ENCODE measurements around the gene PLEKHB1. TPM values are rescaled to one million over a fixed set of nuclear protein-coding genes. Genes with fewer than 3 reads are reported as not detected.

Gene PLEKHB1
- total RNA-seq, 3 donors from 2014 or later (not counting 1 experiment from before 2014, with no cell fraction given), result 2.9 to 4.3 (median 3.9) TPM

DNA sequence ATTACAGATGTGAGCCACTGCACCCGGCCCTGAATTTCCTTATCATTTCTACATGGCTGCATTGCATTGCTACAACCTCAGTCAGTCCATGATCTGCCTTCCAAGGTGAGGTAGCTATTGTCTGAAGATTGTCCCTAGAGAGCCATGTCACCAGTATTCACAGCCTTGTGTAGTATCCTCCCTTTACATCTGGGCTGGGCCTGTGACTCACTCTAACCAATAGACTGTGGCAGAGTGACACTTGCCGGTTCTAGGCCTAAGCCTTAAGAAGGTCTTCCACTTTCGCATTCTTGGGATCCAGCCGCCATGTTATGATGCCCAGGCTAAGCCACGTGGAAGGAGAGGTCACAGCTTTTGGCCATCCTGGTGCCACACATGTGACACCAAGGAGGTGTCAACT, 10.1 kb upstream of the PLEKHB1 start:
- Mint-ChIP-seq H3K9me3 (no peaks in the 10 kb centered on the region), H3K27me3 (ENCODE audit: low read depth in 2 of 2) (peaks cover 0 to 4% of the 10 kb centered on the region in 2 donors), H3K4me3 (no peak overlapping the region), H3K27ac (no peak overlapping the region), H3K36me3 (no peaks in the 10 kb centered on the region), H3K4me1 (peaks cover 0 to 6% of the 10 kb centered on the region in 2 donors)
- ATAC-seq (no peak), DNase-seq (no peak)
- no peaks in the 10 kb centered on the region for H3K9me3 ChIP-seq (ENCODE audit: control insufficient read depth, insufficient read depth, low read length)
- H3K4me1 ChIP-seq (ENCODE audit: control insufficient read depth, insufficient read depth, low read length), result no peaks in the 10 kb centered on the region
- TF ChIP-seq, protein P1, sequence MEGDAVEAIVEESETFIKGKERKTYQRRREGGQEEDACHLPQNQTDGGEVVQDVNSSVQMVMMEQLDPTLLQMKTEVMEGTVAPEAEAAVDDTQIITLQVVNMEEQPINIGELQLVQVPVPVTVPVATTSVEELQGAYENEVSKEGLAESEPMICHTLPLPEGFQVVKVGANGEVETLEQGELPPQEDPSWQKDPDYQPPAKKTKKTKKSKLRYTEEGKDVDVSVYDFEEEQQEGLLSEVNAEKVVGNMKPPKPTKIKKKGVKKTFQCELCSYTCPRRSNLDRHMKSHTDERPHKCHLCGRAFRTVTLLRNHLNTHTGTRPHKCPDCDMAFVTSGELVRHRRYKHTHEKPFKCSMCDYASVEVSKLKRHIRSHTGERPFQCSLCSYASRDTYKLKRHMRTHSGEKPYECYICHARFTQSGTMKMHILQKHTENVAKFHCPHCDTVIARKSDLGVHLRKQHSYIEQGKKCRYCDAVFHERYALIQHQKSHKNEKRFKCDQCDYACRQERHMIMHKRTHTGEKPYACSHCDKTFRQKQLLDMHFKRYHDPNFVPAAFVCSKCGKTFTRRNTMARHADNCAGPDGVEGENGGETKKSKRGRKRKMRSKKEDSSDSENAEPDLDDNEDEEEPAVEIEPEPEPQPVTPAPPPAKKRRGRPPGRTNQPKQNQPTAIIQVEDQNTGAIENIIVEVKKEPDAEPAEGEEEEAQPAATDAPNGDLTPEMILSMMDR (IDR thresholded peaks at IDR 0.05), result no peak
- WGBS (ENCODE audit: insufficient coverage), result 92% methylated on average over 5 of the region's 5 CpGs
- H3K36me3 ChIP-seq (ENCODE audit: control insufficient read depth, insufficient read depth, low read length), result no peaks in the 10 kb centered on the region
- intact Hi-C loops (cut with micrococcal nuclease), result no loop called here
- no peaks in the 10 kb centered on the region for H3K27me3 ChIP-seq (ENCODE audit: control insufficient read depth, insufficient read depth, low read length)
- no peak overlapping the region for H3K4me3 ChIP-seq (ENCODE audit: low read length)
- H3K27ac ChIP-seq (ENCODE audit: low read length), result no peak overlapping the region

GRCh38 chr11:73637012-73637411, 9.4 kb upstream of the PLEKHB1 start:
- intact Hi-C loops (cut with micrococcal nuclease), result no loop called here
- peaks cover 0 to 6% of the 10 kb centered on the region in 2 donors for H3K4me1 Mint-ChIP-seq

GRCh38 chr11:73640592-73640991, 5.8 kb upstream of the PLEKHB1 start:
- Histone ChIP-seq H3K9me3 (ENCODE audit: control insufficient read depth, insufficient read depth, low read length) (no peaks in the 10 kb centered on the region), H3K27me3 (ENCODE audit: control insufficient read depth, insufficient read depth, low read length) (no peaks in the 10 kb centered on the region), H3K27ac (ENCODE audit: low read length) (no peak overlapping the region), H3K4me1 (ENCODE audit: control insufficient read depth, insufficient read depth, low read length) (no peaks in the 10 kb centered on the region), H3K4me3 (ENCODE audit: low read length) (no peak overlapping the region), H3K36me3 (ENCODE audit: control insufficient read depth, insufficient read depth, low read length) (no peaks in the 10 kb centered on the region)
- WGBS (ENCODE audit: insufficient coverage), result 22% methylated on average over 2 of the region's 2 CpGs
- TF ChIP-seq, protein P1 (IDR thresholded peaks at IDR 0.05), result no peak
- no peaks in the 10 kb centered on the region for H3K36me3 Mint-ChIP-seq
- peaks cover 4 to 5% of the 10 kb centered on the region in 2 donors for H3K27me3 Mint-ChIP-seq (ENCODE audit: low read depth in 2 of 2)
- H3K4me1 Mint-ChIP-seq, result no peaks in the 10 kb centered on the region
- peak in 1 of 2 donors; percentile 22 for DNase-seq
- intact Hi-C loops (cut with micrococcal nuclease), result no loop called here
- H3K27ac Mint-ChIP-seq, result no peak overlapping the region
- no peak for ATAC-seq
- H3K4me3 Mint-ChIP-seq, result no peak overlapping the region
- H3K9me3 Mint-ChIP-seq, result no peaks in the 10 kb centered on the region

More at GRCh38 chr11:73637012-73637411, 9.4 kb upstream of the PLEKHB1 start:
- no peaks in the 10 kb centered on the region for H3K36me3 ChIP-seq (ENCODE audit: control insufficient read depth, insufficient read depth, low read length)
- no peaks in the 10 kb centered on the region for H3K4me1 ChIP-seq (ENCODE audit: control insufficient read depth, insufficient read depth, low read length)
- WGBS (ENCODE audit: insufficient coverage), result 90% methylated on average over 1 of the region's 1 CpG
- Mint-ChIP-seq H3K4me3 (no peak overlapping the region), H3K36me3 (no peaks in the 10 kb centered on the region), H3K9me3 (no peaks in the 10 kb centered on the region), H3K27me3 (ENCODE audit: low read depth in 2 of 2) (peaks cover 0 to 4% of the 10 kb centered on the region in 2 donors), H3K27ac (no peak overlapping the region)
- ATAC-seq (no peak), DNase-seq (no peak)
- TF ChIP-seq, protein P1 (IDR thresholded peaks at IDR 0.05), result no peak
- no peak overlapping the region for H3K4me3 ChIP-seq (ENCODE audit: low read length)
- H3K27ac ChIP-seq (ENCODE audit: low read length), result no peak overlapping the region
- H3K9me3 ChIP-seq (ENCODE audit: control insufficient read depth, insufficient read depth, low read length), result no peaks in the 10 kb centered on the region
- H3K27me3 ChIP-seq (ENCODE audit: control insufficient read depth, insufficient read depth, low read length), result no peaks in the 10 kb centered on the region

DNA sequence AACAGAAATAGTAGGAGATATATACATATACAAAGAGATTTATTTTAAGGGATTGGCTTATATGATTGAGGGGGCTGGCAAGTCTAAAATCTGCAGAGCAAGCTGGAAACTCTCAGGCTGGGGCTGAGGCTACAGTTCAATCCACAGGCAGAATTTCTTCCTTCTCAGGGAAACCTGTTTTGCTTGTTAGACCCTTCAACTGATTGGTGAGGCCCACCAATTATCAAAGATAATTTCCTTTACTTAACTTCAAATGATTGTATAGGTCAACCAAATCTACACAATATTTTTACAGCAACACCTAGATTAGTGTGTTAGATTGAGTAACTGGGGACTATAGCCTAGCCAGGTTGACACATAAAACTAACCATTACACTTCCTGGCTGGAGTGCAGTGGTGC, 4.7 kb upstream of the PLEKHB1 start:
- Mint-ChIP-seq H3K9me3 (no peaks in the 10 kb centered on the region), H3K27ac (no peak overlapping the region), H3K4me1 (no peaks in the 10 kb centered on the region), H3K4me3 (no peak overlapping the region), H3K36me3 (no peaks in the 10 kb centered on the region), H3K27me3 (ENCODE audit: low read depth in 2 of 2) (peaks cover 4 to 10% of the 10 kb centered on the region in 2 donors)
- peaks cover under 1% of the 10 kb centered on the region for H3K4me1 ChIP-seq (ENCODE audit: control insufficient read depth, insufficient read depth, low read length)
- H3K4me3 ChIP-seq (ENCODE audit: low read length), result no peak overlapping the region
- H3K27me3 ChIP-seq (ENCODE audit: control insufficient read depth, insufficient read depth, low read length), result no peaks in the 10 kb centered on the region
- no peaks in the 10 kb centered on the region for H3K9me3 ChIP-seq (ENCODE audit: control insufficient read depth, insufficient read depth, low read length)
- no peak overlapping the region for H3K27ac ChIP-seq (ENCODE audit: low read length)
- intact Hi-C loops (cut with micrococcal nuclease), result no loop called here
- no peak for DNase-seq
- no peak for ATAC-seq
- H3K36me3 ChIP-seq (ENCODE audit: control insufficient read depth, insufficient read depth, low read length), result no peaks in the 10 kb centered on the region
- TF ChIP-seq, protein P1 (IDR thresholded peaks at IDR 0.05), result no peak

Data from natural killer cell (primary cell).